SIG-M5 (cell line): Measurements from ENCODE around the gene ITGB3BP.
"Not testable (repeated sequence)": the region's sequence is repeated elsewhere in the genome, so short reads cannot be mapped to it uniquely, and the experiment has no call there.

ENCODE experiments used
- DNase-seq: peaks from one replicate; lab custom pipeline; 2025; lab: John Stamatoyannopoulos, UW

The ITGB3BP gene

GRCh38 chr1:63522891-63523728, at the start of gene ITGB3BP, which contains the start of gene EFCAB7:
Gene ITGB3BP (minus strand): TSS chr1:63523225. CDS start chr1:63523133, 92 bp downstream.
Gene EFCAB7 (plus strand): TSS chr1:63523525. CDS start chr1:63525573, 2,048 bp downstream.
- DNase-seq, result peak; percentile 64

GRCh38 chr1:63572686-63573085, 49.7 kb upstream of the ITGB3BP start:
- DNase-seq, result not testable (repeated sequence)

- no peak for DNase-seq
Observed at GRCh38 chr1:63569640-63570316, 46.8 kb upstream of the ITGB3BP start.

GRCh38 chr1:63569068-63569467, 46.0 kb upstream of the ITGB3BP start:
- DNase-seq, result no peak

GRCh38 chr1:63563745-63564144, 40.7 kb upstream of the ITGB3BP start:
- DNase-seq, result no peak

GRCh38 chr1:63559357-63559756, 36.3 kb upstream of the ITGB3BP start:
- DNase-seq, result no peak

- DNase-seq, result no peak
Observed at GRCh38 chr1:63557365-63557987, 34.5 kb upstream of the ITGB3BP start.

GRCh38 chr1:63555480-63555879, 32.5 kb upstream of the ITGB3BP start:
- no peak for DNase-seq

- no peak for DNase-seq
Observed at GRCh38 chr1:63548877-63549276, 25.9 kb upstream of the ITGB3BP start.

GRCh38 chr1:63548303-63548702, 25.3 kb upstream of the ITGB3BP start:
- no peak for DNase-seq

- DNase-seq, result no peak
Observed at GRCh38 chr1:63547621-63548294, 24.7 kb upstream of the ITGB3BP start.

- no peak for DNase-seq
Observed at GRCh38 chr1:63545780-63546179, 22.8 kb upstream of the ITGB3BP start.

- no peak for DNase-seq
Observed at GRCh38 chr1:63537940-63538339, 14.9 kb upstream of the ITGB3BP start.

GRCh38 chr1:63537006-63537405, 14.0 kb upstream of the ITGB3BP start:
- DNase-seq, result no peak

- DNase-seq, result no peak
Observed at GRCh38 chr1:63534406-63534805, 11.4 kb upstream of the ITGB3BP start.

- no peak for DNase-seq
Observed at GRCh38 chr1:63533931-63534330, 10.9 kb upstream of the ITGB3BP start.

GRCh38 chr1:63532727-63533126, 9.7 kb upstream of the ITGB3BP start:
- no peak for DNase-seq

- DNase-seq, result no peak
Observed at GRCh38 chr1:63524201-63524600, 1.2 kb upstream of the ITGB3BP start.

- DNase-seq, result no peak
Observed at GRCh38 chr1:63523738-63524137, 713 bp upstream of the ITGB3BP start.

- DNase-seq, result no peak
Observed at GRCh38 chr1:63516629-63517028, 6.4 kb downstream of the ITGB3BP start.

- DNase-seq, result no peak
Observed at GRCh38 chr1:63512584-63512983, 10.4 kb downstream of the ITGB3BP start.

- DNase-seq, result no peak
Observed at GRCh38 chr1:63509718-63510117, 13.3 kb downstream of the ITGB3BP start.
